ENCODE measurements around the gene NCEH1.
"Not testable (repeated sequence)": the region's sequence is repeated elsewhere in the genome, so short reads cannot be mapped to it uniquely, and the experiment has no call there.

Gene NCEH1

GRCh38 chr3:172675441-172676193 lies 35.2 kb downstream of the NCEH1 start:
- DNase-seq: peak; percentile 68

GRCh38 chr3:172673210-172673679 lies 37.6 kb downstream of the NCEH1 start:
- peak; percentile 70 for DNase-seq

DNA sequence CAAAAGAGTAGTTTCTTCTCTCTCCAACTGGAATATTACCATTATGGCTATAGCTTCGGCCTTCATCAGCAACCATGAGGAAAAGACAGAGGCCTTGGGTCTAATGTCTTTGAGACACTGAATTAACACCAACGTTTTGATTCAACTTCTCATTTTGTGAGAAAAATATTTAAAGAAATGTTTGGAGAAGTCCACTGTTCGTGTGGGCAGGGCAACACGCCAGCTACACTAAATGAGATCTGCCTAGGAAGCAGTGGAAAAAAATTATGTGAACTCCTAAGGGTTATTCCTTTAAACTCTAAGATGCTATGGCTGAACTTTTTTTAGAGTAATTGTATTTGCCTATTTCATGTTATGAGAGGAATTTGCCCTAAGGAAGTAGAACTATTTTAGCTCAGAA lies 41.8 kb downstream of the NCEH1 start:
- DNase-seq: no peak

DNA sequence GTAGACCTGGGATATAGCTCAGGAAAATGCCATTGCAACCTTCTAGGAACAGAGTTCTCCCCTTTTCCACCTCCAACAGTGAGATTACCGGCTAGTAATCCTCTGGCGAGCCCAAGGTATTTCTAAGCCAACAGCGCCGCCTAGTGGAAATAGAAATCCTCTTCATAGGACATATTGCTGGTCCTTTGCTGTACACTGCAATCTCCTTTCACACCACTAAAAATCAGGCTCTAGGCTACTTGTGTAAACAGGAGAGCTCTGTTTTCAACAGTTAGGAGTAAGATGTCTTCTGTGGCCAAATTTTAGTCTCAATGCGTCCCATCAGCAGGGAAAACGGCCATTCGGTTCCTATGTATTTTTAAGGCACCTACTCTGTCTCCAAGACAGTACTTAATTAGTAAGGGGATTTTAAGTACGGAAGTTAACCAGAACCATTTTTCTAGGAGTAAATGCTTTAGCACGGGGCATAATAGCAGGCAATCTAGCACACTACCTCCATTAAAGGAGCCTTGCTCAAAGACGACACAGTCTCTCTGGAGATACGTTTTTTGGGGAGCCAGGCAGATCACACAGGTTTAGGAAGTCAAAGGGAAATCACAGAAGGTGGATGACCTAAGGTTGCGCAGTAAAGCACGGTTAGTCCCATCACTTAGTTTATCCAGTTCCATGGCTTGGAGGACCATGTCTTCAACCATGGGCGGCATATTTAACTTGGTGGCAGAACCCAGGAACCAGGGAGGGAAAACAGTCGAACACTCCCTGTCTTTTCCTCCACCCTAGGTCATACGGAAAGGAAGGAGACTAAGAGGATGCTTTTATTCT lies 43.8 kb downstream of the NCEH1 start:
- DNase-seq: peak; percentile 85

- no peak for DNase-seq
Observed at GRCh38 chr3:172666181-172666872, 44.5 kb downstream of the NCEH1 start.

GRCh38 chr3:172665510-172665909 lies 45.4 kb downstream of the NCEH1 start:
- DNase-seq: peak; percentile 20

DNA sequence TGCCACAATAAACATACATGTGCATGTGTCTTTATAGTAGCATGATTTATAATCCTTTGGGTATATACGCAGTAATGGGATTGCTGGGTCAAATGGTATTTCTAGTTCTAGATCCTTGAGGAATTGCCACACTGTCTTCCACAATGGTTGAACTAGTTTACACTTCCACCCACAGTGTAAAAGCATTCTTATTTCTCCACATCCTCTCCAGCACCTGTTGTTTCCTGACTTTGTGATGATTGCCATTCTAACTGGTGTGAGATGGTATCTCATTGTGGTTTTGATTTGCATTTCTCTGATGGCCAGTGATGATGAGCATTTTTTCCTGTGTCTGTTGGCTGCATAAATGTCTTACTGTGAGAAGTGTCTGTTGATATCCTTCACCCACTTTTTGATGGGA lies 50.4 kb downstream of the NCEH1 start:
- not testable (repeated sequence) for DNase-seq

- DNase-seq: no peak
Observed at GRCh38 chr3:172659246-172660002, 51.4 kb downstream of the NCEH1 start.

GRCh38 chr3:172658344-172659245 lies 52.3 kb downstream of the NCEH1 start:
- DNase-seq: no peak

GRCh38 chr3:172656602-172657001 lies 54.3 kb downstream of the NCEH1 start:
- no peak for DNase-seq

GRCh38 chr3:172655388-172655787 lies 55.5 kb downstream of the NCEH1 start:
- DNase-seq: no peak

DNA sequence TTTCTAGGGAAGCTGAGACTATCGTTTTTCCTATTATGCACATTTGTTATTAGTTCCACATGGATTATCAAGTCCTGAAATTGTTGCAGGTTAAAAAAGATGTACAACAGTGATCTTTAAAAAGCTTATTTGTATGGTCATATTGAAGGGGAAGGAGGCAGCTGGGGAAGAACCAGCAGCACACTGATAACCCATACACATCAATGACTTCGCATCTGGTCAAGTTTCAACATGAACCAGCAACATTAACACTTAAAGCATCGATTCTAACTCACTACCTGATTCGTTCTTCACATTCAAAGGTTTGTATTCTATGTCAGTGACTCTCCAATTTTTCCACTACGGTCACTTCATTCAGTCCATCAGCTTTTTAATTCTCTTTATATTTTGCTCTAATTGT lies 56.4 kb downstream of the NCEH1 start:
- no peak for DNase-seq

DNA sequence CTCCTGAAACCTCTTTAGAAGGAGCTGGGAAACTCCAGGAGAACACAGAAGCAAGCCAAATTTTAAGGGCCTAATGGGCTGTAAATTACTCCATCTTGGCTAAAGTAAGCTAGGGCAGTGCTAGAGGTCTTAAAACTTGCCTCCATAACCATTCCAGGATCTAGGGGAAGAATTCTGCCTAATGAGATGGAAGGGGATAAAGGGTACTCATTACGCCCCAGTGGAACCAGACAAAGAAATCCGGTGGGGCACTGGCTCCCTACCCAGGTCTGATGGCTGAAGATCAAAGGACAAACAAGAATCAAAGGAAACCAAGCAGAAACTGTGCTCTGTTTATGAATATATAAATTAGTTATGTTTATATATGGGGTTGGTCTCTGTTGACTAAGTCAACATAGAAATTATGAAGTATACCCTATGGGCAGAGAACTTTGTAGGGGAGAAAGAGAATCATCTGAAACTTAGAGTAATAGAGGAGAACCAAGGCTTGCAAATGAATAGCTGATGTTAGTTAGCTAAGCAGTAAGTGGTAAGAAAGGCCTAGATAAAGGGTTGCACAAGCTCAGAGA lies 57.8 kb downstream of the NCEH1 start:
- no peak for DNase-seq

DNA sequence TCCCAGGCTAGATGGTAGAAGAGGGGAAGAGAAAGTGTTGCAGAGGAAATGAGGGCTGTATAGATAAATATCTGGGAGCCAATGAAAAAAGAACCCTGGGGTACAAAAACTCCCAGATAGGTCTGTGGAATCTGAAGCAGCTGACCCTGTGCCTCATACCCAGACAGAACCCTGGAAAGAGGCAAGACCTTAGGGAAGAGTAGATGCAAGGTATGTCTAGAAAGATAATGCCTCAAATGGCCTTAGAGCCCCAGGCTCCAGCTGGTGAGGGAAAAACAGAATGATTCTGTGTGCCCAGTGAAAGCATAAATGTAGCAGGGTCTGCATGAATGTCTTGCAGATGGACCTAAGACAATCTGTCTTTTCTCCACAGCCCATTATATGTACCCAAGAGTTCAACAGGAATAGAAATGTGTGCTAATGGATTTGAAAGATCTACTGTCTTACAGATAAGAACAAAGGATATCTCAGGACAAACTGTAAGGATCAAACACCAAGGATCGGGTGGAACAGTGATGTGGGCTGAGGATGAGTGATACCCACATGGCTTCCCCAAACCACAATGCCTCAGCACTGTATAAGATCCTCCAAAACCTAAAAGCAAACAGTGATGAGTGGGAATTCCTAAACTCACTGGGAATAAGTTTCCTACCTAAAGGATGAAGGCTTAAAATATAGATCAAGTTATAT lies 58.8 kb downstream of the NCEH1 start:
- no peak for DNase-seq

GRCh38 chr3:172649987-172650386 lies 60.9 kb downstream of the NCEH1 start:
- DNase-seq: no peak

- no peak for DNase-seq
Observed at GRCh38 chr3:172648747-172649146, 62.1 kb downstream of the NCEH1 start.

GRCh38 chr3:172647823-172648222 lies 63.0 kb downstream of the NCEH1 start:
- DNase-seq: no peak

- no peak for DNase-seq
Observed at GRCh38 chr3:172647080-172647479, 63.8 kb downstream of the NCEH1 start.

DNA sequence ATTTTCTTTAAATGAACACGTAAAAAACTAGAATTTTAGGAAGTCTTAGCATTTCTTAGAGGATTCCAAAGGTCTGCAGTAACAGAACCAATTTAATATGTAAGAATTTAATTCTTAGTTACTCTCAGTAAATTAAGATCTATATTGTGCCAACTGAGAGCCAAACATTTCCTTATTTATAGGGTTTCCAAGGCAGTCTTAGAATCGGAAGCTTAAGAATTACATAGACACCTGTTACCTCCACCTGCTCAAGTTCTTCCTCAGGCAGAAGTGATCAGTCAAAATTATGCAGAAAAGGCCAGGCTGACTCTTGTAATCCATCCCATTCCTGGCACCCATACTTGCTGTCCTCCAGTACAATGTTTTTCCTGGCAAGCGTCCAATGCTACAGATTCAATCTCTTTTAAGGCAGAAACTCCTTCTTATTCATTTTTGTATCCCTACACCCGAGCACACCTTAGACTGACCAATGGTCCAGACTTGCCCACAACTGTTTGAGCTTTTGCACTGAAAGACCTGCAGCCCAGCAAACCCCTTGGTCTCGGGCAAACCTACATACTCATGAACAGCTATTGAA lies 64.3 kb downstream of the NCEH1 start:
- DNase-seq: no peak

DNA sequence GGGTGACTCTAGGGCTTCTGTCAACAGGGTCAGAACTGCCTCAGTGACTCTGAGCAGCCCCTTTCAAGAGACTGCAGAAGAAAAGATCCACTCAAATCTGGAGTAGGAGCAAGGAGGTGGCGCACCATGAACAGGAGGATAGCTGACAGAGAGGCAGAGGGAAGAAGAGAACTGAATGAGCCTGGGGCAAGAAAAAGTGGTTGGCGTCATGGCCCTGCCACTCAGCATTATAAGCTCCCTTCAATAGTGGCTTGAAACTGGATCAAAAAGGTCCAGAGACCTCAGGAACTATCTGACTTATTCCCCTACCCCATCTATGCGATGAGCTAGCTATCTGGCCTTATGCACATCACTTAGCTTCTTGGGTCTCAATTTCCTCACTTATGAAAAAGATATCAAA lies 66.6 kb downstream of the NCEH1 start:
- DNase-seq: no peak
